Measurements from ENCODE around the gene SELENOS. TPM values are rescaled to one million over a fixed set of nuclear protein-coding genes. Genes with fewer than 3 reads are reported as not detected.

SELENOS gene
- total RNA-seq, 6 experiments from 2014 or later: 30.4 to 52.5 (median 39.6) TPM

DNA sequence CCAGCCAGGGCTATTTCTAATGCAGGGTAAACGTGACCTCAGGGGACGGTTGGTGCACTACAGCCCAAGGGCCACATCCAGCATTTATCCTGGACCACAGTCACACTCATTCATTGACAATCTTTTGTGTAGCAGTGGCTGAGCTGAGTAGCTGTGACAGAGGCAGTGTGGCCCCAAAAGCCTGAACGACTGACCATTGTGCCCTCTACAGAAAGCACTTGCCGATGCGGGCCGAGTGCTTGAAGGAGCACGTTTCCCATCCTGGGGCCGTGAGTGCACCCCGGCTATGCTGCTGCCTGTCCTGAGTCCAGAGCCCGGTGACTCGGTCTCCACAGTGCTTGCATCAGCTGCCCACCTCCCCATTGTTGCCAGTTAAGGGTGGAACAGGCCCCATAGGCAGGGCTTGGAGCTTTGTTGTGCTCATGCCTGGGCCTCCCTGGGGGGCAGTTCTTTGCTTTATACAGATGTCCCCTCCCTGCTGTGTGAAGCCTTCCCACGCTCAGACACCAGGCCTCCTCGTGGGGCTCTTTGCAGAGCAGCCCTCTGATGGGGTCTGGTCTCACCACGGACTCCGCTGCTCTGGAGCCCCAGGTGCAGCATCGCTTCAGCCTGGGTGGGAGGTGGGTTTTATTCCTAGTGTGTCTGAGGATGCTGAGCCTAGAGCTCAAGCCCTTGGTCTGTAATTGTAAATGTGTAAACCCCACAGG lies 30.8 kb upstream of the SELENOS start:
- peak in 1 of 4 donors; percentile 4 for ATAC-seq
- DNase-seq: peak in 1 of 3 donors; percentile 45
- peaks cover 0 to 50% (median 17%) of the 10 kb centered on the region in 4 donors for H3K36me3 ChIP-seq
- H3K4me1 ChIP-seq: no peaks in the 10 kb centered on the region
- intact Hi-C loops (cut with DNase I): loop anchor here (2.0 to 10.0 kb wide), 3 partner anchors 49 to 337 kb away; no protein-coding TSS in a partner anchor
- H3K4me3 ChIP-seq: no peak overlapping the region
- TF ChIP-seq, protein P1, sequence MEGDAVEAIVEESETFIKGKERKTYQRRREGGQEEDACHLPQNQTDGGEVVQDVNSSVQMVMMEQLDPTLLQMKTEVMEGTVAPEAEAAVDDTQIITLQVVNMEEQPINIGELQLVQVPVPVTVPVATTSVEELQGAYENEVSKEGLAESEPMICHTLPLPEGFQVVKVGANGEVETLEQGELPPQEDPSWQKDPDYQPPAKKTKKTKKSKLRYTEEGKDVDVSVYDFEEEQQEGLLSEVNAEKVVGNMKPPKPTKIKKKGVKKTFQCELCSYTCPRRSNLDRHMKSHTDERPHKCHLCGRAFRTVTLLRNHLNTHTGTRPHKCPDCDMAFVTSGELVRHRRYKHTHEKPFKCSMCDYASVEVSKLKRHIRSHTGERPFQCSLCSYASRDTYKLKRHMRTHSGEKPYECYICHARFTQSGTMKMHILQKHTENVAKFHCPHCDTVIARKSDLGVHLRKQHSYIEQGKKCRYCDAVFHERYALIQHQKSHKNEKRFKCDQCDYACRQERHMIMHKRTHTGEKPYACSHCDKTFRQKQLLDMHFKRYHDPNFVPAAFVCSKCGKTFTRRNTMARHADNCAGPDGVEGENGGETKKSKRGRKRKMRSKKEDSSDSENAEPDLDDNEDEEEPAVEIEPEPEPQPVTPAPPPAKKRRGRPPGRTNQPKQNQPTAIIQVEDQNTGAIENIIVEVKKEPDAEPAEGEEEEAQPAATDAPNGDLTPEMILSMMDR (IDR thresholded peaks at IDR 0.05): no peak
- TF ChIP-seq POLR2A (IDR thresholded peaks at IDR 0.05): no peak
- WGBS (ENCODE audit: insufficient coverage, low coverage, low lambda C conversion rate, missing lambda C conversion rate): 94% methylated on average over 6 of the region's 16 CpGs
- H3K9me3 ChIP-seq: no peaks in the 10 kb centered on the region
- H3K27ac ChIP-seq: no peak overlapping the region
- H3K27me3 ChIP-seq: no peaks in the 10 kb centered on the region

- H3K36me3 ChIP-seq: peaks cover 0 to 53% (median 20%) of the 10 kb centered on the region in 4 donors
- no peaks in the 10 kb centered on the region for H3K9me3 ChIP-seq
- no peaks in the 10 kb centered on the region for H3K4me1 ChIP-seq
- intact Hi-C loops (cut with DNase I): loop anchor here (10.0 kb wide), 2 partner anchors 188 to 338 kb away; no protein-coding TSS in a partner anchor
- DNase-seq (peak in 1 of 3 donors; percentile 34), ATAC-seq (peak; percentile 4 to 23 (median 14))
- TF ChIP-seq POLR2A (IDR thresholded peaks at IDR 0.05): no peak
- TF ChIP-seq, protein P1 (IDR thresholded peaks at IDR 0.05): no peak
- no peaks in the 10 kb centered on the region for H3K27me3 ChIP-seq
- 73% methylated on average over 3 of the region's 24 CpGs for WGBS (ENCODE audit: insufficient coverage, low coverage, low lambda C conversion rate, missing lambda C conversion rate)
- H3K4me3 ChIP-seq: no peak overlapping the region
- H3K27ac ChIP-seq: no peak overlapping the region
Measured at GRCh38 chr15:101307048-101307896, 30.0 kb upstream of the SELENOS start.

DNA sequence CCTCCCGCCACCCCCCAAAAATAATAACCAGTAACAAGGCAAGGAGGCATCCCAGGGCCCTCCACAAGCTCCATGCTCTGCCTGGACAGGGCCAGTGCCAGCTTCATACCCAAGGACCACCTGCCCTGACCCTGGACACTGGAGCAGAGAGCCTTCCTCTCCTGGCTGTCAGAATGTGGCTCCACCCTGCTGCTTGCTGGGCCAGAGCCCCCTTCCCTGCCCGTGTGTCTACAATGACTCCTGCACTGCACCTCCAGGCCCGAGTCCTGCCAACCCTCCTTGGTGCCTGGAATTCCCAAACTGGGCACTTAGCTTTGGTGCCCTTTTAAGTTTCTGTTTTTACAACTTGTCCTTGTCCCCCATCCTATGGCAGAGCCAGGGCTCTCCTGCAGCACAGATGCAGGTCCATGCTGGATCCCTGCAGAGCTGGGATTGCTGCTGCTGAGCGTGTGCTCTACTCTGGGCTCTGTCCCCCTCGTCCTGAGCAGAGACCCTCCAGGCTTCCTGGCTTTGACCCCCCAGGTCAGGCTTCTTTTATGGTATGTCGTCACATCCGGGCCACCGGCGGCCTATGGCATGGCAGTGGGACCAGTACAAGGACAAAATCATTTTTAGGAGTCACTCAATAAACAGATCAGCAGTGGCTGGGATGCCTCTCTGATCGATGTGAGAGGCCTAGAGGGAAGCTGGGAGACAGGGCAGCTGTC lies 29.2 kb upstream of the SELENOS start:
- Histone ChIP-seq H3K27ac (no peak overlapping the region), H3K36me3 (peaks cover 0 to 53% (median 20%) of the 10 kb centered on the region in 4 donors), H3K4me1 (no peaks in the 10 kb centered on the region), H3K27me3 (no peaks in the 10 kb centered on the region), H3K4me3 (no peak overlapping the region), H3K9me3 (no peaks in the 10 kb centered on the region)
- DNase-seq: peak in 1 of 3 donors; percentile 31
- ATAC-seq: peak in 2 of 4 donors; percentile 2
- intact Hi-C loops (cut with DNase I): loop anchor here (10.0 kb wide), 2 partner anchors 188 to 338 kb away; no protein-coding TSS in a partner anchor
- 83% methylated on average over 3 of the region's 10 CpGs for WGBS (ENCODE audit: insufficient coverage, low coverage, low lambda C conversion rate, missing lambda C conversion rate)
- no peak for TF ChIP-seq POLR2A (IDR thresholded peaks at IDR 0.05)
- TF ChIP-seq, protein P1 (IDR thresholded peaks at IDR 0.05): no peak

DNA sequence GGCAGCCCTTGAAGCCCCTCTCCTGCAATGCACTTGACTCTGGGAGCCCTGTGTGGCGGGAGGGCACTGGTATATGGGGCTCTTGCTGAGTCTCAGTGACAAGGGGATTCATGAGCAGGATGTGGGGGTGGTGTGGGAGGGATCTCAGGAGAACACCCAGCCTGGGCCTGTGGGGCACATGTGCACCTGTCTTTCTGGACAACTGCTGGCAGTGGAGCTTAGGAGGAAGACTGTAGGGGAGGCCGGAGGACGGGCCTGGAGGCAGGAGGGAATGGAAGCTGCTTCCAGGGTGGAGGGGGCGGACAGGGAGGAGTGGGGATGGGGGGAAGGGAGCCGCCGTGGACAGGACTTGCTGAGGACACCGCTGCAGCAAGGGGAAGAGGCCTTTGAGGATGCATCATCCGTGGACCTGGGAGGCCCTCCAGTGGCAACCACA lies 28.6 kb upstream of the SELENOS start:
- intact Hi-C loops (cut with DNase I): loop anchor here (10.0 kb wide), 2 partner anchors 189 to 339 kb away; no protein-coding TSS in a partner anchor
- ATAC-seq (peak in 1 of 4 donors; percentile 6), DNase-seq (peak in 2 of 3 donors; percentile 29 to 44)
- Histone ChIP-seq H3K4me3 (no peak overlapping the region), H3K9me3 (no peaks in the 10 kb centered on the region), H3K4me1 (no peaks in the 10 kb centered on the region), H3K36me3 (peaks cover 0 to 52% (median 18%) of the 10 kb centered on the region in 4 donors), H3K27me3 (no peaks in the 10 kb centered on the region), H3K27ac (no peak overlapping the region)
- 33% methylated on average over 1 of the region's 8 CpGs for WGBS (ENCODE audit: insufficient coverage, low coverage, low lambda C conversion rate, missing lambda C conversion rate)
- TF ChIP-seq, protein P1 (IDR thresholded peaks at IDR 0.05): no peak
- TF ChIP-seq POLR2A (IDR thresholded peaks at IDR 0.05): no peak
